ENCODE data around the gene FTO.

Gene FTO

GRCh38 chr16:53925107-53925410, 221.1 kb downstream of the FTO start:
- no peak for DNase-seq

GRCh38 chr16:53925526-53925925, 221.6 kb downstream of the FTO start:
- DNase-seq = no peak

GRCh38 chr16:53926209-53926608, 222.3 kb downstream of the FTO start:
- DNase-seq = no peak

- DNase-seq = no peak
Measured at GRCh38 chr16:53932975-53933374, 229.0 kb downstream of the FTO start.

GRCh38 chr16:53933407-53933806, 229.5 kb downstream of the FTO start:
- DNase-seq = peak in 3 of 56 donors; percentile 2 to 20 (median 8)

- DNase-seq = no peak
Measured at GRCh38 chr16:53936052-53936451, 232.1 kb downstream of the FTO start.

- no peak for DNase-seq
Measured at GRCh38 chr16:53936529-53936928, 232.6 kb downstream of the FTO start.

GRCh38 chr16:53937161-53937880, 233.4 kb downstream of the FTO start:
- no peak for DNase-seq

- no peak for DNase-seq
Measured at GRCh38 chr16:53944025-53944424, 240.1 kb downstream of the FTO start.

- no peak for DNase-seq
Measured at GRCh38 chr16:53945996-53946395, 242.0 kb downstream of the FTO start.

- no peak for DNase-seq
Measured at GRCh38 chr16:53946746-53947386, 242.9 kb downstream of the FTO start.

GRCh38 chr16:53947642-53948041, 243.7 kb downstream of the FTO start:
- DNase-seq = no peak

GRCh38 chr16:53948326-53948725, 244.4 kb downstream of the FTO start:
- no peak for DNase-seq

- no peak for DNase-seq
Measured at GRCh38 chr16:53948734-53949430, 244.9 kb downstream of the FTO start.

GRCh38 chr16:53949715-53950410, 245.9 kb downstream of the FTO start:
- DNase-seq = no peak

- no peak for DNase-seq
Measured at GRCh38 chr16:53950677-53951076, 246.7 kb downstream of the FTO start.

GRCh38 chr16:53952215-53953208, 248.6 kb downstream of the FTO start:
- DNase-seq = no peak

- DNase-seq = no peak
Measured at GRCh38 chr16:53953336-53953735, 249.4 kb downstream of the FTO start.

- no peak for DNase-seq
Measured at GRCh38 chr16:53955221-53955875, 251.4 kb downstream of the FTO start.

GRCh38 chr16:53958341-53958880, 254.5 kb downstream of the FTO start:
- DNase-seq = peak in 11 of 56 donors; percentile 1 to 50 (median 8)
